DND-41 (cell line): Measurements from ENCODE around the gene RPUSD4.

ENCODE experiments used
- ATAC-seq: fragments of 200-7000 bp; cut with Tn5 transposase; 3 replicates; pipeline ENCODE4 v1.9.1; 2021; ENCODE audit warnings: low read depth; ENCODE audit not compliant: insufficient read depth
- DNase-seq: peaks from one replicate; pipeline ENCODE4 v3.0.0-alpha.2; 2020
- H2AFZ ChIP-seq: 2 replicates; pipeline ENCODE4 v1.6.0; 2012; ENCODE audit warnings: low read depth, low read length
- H3K27ac ChIP-seq: 2 replicates; pipeline ENCODE4 v1.5.1; 2012; ENCODE audit warnings: low read length, inconsistent platforms
- H3K27me3 ChIP-seq: fragments of 200-600 bp; sonication (generic); 2 replicates; pipeline ENCODE4 v1.6.0; 2012; ENCODE audit warnings: low read length, mild to moderate bottlenecking, inconsistent platforms; ENCODE audit not compliant: insufficient read depth, poor library complexity
- H3K36me3 ChIP-seq: 2 replicates; pipeline ENCODE4 v1.5.1; 2012; ENCODE audit warnings: low read length, inconsistent platforms; ENCODE audit not compliant: insufficient read depth
- H3K4me1 ChIP-seq: 2 replicates; pipeline ENCODE4 v1.5.1; 2012; ENCODE audit warnings: mild to moderate bottlenecking, low read length; ENCODE audit not compliant: insufficient read depth
- H3K4me2 ChIP-seq: 2 replicates; pipeline ENCODE4 v1.6.0; 2012; ENCODE audit warnings: mild to moderate bottlenecking, moderate library complexity, low read length, inconsistent platforms; ENCODE audit not compliant: insufficient read depth
- H3K4me3 ChIP-seq, 2 experiments: fragments of 200-600 bp in 1 of 2; shearing (Covaris generic) in 1 of 2; 2 replicates each; pipeline ENCODE4 v1.5.1; 2012 to 2016; ENCODE audit warnings: inconsistent platforms in 2 of 2, low read length in 2 of 2, mild to moderate bottlenecking in 2 of 2, low read depth in 1 of 2, moderate library complexity in 1 of 2
- H3K79me2 ChIP-seq: 2 replicates; pipeline ENCODE4 v1.6.0; 2012; ENCODE audit warnings: low read length, inconsistent platforms; ENCODE audit not compliant: insufficient read depth
- H3K9ac ChIP-seq: 2 replicates; pipeline ENCODE4 v1.6.0; 2012; ENCODE audit warnings: low read depth, mild to moderate bottlenecking, inconsistent platforms, low read length, moderate library complexity
- H3K9me3 ChIP-seq: 2 replicates; pipeline ENCODE4 v1.5.1; 2012; ENCODE audit warnings: low read length, moderate library complexity, mild to moderate bottlenecking, inconsistent platforms; ENCODE audit not compliant: insufficient read depth, severe bottlenecking
- H4K20me1 ChIP-seq: 2 replicates; pipeline ENCODE4 v1.6.0; 2012; ENCODE audit warnings: low read length; ENCODE audit not compliant: insufficient read depth
- CTCF ChIP-seq: IDR thresholded peaks from 2 replicates; pipeline ENCODE4 v1.5.1; 2012; ENCODE audit warnings: borderline replicate concordance, low read length, moderate library complexity, mild to moderate bottlenecking; ENCODE audit not compliant: poor library complexity, severe bottlenecking; ENCODE audit errors: extremely low read depth
- EZH2 ChIP-seq: IDR thresholded peaks from 3 replicates; pipeline ENCODE4 v1.6.1; 2012; ENCODE audit warnings: borderline replicate concordance, low read depth, mild to moderate bottlenecking, moderate library complexity, low read length, inconsistent platforms; ENCODE audit not compliant: severe bottlenecking

RPUSD4 gene, protein sequence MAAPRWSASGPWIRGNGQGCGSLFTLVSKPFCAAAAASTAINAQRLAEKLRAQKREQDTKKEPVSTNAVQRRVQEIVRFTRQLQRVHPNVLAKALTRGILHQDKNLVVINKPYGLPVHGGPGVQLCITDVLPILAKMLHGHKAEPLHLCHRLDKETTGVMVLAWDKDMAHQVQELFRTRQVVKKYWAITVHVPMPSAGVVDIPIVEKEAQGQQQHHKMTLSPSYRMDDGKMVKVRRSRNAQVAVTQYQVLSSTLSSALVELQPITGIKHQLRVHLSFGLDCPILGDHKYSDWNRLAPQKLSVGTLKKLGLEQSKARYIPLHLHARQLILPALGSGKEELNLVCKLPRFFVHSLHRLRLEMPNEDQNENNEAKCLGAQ

GRCh38 chr11:126211236-126212088 is at the start of gene RPUSD4, which contains the start of gene FAM118B:
Gene RPUSD4, minus strand, starts transcription at chr11:126211650. Its CDS starts 12 bp downstream, at chr11:126211638.
Gene FAM118B, plus strand, starts transcription at chr11:126211782. Its CDS starts 23,220 bp downstream, at chr11:126235002.
- ATAC-seq (peak; percentile 93), DNase-seq (peak; percentile 99)
- no peak for TF ChIP-seq CTCF
- no peak for TF ChIP-seq EZH2
- Histone ChIP-seq H3K4me2 (peak within 1 kb of the TSS; percentile 79), H3K9me3 (no peaks in the 10 kb centered on the region), H3K36me3 (peaks cover 31% of the 10 kb centered on the region), H4K20me1 (no peaks in the 10 kb centered on the region), H3K27me3 (no peaks in the 10 kb centered on the region), H2AFZ (peak within 1 kb of the TSS; percentile 88), H3K27ac (peak within 1 kb of the TSS; percentile 78), H3K4me1 (peaks cover 34% of the 10 kb centered on the region), H3K79me2 (peaks cover 66% of the 10 kb centered on the region), H3K4me3 (peak within 1 kb of the TSS; percentile 59 to 75), H3K9ac (peak within 1 kb of the TSS; percentile 60)

GRCh38 chr11:126257764-126258163 is 46.3 kb upstream of the RPUSD4 start:
- peaks cover 56% of the 10 kb centered on the region for H3K36me3 ChIP-seq
- TF ChIP-seq CTCF, result no peak
- TF ChIP-seq EZH2, result no peak
- no peak overlapping the region for H2AFZ ChIP-seq
- DNase-seq (no peak), ATAC-seq (no peak)
- no peaks in the 10 kb centered on the region for H3K79me2 ChIP-seq
- H3K9me3 ChIP-seq, result no peaks in the 10 kb centered on the region
- no peaks in the 10 kb centered on the region for H3K4me1 ChIP-seq
- no peaks in the 10 kb centered on the region for H3K27me3 ChIP-seq
- H3K9ac ChIP-seq, result no peak overlapping the region
- no peak overlapping the region for H3K4me3 ChIP-seq
- H3K27ac ChIP-seq, result no peak overlapping the region
- no peaks in the 10 kb centered on the region for H4K20me1 ChIP-seq
- no peak overlapping the region for H3K4me2 ChIP-seq

- no peaks in the 10 kb centered on the region for H3K27me3 ChIP-seq
- no peak for DNase-seq
- no peaks in the 10 kb centered on the region for H3K79me2 ChIP-seq
- H3K4me2 ChIP-seq, result no peak overlapping the region
- H3K27ac ChIP-seq, result no peak overlapping the region
- H3K9ac ChIP-seq, result no peak overlapping the region
- H3K9me3 ChIP-seq, result no peaks in the 10 kb centered on the region
- H3K4me1 ChIP-seq, result no peaks in the 10 kb centered on the region
- ATAC-seq, result no peak
- TF ChIP-seq CTCF (no peak), EZH2 (no peak)
- H2AFZ ChIP-seq, result no peak overlapping the region
- peaks cover 54% of the 10 kb centered on the region for H3K36me3 ChIP-seq
- H3K4me3 ChIP-seq, result no peak overlapping the region
- H4K20me1 ChIP-seq, result no peaks in the 10 kb centered on the region
Observed at GRCh38 chr11:126257144-126257543, 45.7 kb upstream of the RPUSD4 start.
